ENCODE results near the gene HBQ1.

DNA sequence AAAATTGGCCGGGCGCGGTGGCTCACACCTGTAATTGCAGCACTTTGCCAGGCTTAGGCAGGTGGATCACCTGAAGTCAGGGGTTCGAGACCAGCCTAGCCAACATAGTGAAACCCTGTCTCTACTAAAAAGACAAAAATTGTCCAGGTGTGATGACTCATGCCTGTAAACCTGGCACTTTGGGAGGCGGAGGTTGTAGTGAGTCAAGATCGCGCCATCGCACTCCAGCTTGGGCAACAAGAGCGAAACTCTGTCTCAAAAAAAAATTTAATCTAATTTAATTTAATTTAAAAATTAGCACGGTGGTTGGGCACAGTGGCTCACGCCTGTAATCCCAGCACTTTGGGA is 1.6 kb upstream of the HBQ1 start:
- TF ChIP-seq, protein P1, sequence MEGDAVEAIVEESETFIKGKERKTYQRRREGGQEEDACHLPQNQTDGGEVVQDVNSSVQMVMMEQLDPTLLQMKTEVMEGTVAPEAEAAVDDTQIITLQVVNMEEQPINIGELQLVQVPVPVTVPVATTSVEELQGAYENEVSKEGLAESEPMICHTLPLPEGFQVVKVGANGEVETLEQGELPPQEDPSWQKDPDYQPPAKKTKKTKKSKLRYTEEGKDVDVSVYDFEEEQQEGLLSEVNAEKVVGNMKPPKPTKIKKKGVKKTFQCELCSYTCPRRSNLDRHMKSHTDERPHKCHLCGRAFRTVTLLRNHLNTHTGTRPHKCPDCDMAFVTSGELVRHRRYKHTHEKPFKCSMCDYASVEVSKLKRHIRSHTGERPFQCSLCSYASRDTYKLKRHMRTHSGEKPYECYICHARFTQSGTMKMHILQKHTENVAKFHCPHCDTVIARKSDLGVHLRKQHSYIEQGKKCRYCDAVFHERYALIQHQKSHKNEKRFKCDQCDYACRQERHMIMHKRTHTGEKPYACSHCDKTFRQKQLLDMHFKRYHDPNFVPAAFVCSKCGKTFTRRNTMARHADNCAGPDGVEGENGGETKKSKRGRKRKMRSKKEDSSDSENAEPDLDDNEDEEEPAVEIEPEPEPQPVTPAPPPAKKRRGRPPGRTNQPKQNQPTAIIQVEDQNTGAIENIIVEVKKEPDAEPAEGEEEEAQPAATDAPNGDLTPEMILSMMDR (IDR thresholded peaks at IDR 0.05) = no peak
- TF ChIP-seq POLR2A (IDR thresholded peaks at IDR 0.05) = no peak
